Activated CD8-positive, alpha-beta memory T cell treated with anti-CD3 and anti-CD28 coated beads for 24 hours (primary cell): ENCODE results near the gene KCNJ2.

Source experiments
- DNase-seq: peaks from one replicate; pipeline ENCODE4 v3.0.0-alpha.2; 2020

KCNJ2 gene

DNA sequence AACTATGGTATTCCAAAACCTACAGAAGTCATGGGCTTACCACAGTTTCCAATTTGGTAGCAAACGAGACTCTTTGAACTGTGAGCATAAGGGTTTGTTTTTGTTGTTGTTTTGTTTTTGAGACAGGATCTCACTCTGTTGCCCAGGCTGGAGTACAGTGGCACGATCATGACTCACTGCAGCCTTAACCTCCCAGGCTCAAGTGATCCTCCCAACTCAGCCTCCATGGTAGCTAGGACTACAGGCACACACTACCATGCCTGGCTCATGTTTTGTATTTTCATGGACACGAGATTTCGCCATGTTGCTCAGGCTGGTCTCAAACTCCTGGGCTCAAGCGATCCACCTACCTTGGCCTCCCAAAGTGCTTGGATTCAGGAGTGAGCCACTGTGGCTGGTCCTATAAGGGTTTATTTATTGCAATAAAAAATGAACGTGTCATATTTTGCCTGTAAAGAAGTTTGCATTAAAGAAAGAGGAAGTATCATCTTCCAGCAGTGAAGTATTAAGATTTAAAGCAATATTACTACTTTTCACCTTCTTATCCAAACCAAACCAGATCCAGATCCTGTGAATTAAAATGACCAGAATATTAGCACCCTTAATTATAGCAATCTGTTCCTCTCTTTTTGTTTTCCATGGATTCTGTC is 37.2 kb downstream of the KCNJ2 start:
- DNase-seq = no peak

DNA sequence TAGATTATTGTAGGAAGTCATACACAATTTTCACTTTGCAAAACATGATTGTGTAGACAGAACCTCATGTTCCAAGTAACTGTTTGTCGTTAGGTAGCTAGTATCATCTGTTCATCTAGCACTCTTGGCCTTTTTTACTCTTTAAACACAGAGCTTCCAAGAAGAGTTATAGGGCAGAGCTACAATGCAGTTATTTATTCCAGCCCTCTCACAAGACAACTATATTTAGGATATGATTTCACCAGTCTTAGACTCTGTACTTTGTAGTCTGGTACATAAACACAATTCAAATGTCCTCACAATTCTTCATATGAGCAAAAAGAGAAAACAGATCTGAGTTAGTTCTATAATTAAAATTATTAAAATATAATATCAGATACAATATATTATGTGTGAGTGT is 37.9 kb downstream of the KCNJ2 start:
- DNase-seq = no peak

DNA sequence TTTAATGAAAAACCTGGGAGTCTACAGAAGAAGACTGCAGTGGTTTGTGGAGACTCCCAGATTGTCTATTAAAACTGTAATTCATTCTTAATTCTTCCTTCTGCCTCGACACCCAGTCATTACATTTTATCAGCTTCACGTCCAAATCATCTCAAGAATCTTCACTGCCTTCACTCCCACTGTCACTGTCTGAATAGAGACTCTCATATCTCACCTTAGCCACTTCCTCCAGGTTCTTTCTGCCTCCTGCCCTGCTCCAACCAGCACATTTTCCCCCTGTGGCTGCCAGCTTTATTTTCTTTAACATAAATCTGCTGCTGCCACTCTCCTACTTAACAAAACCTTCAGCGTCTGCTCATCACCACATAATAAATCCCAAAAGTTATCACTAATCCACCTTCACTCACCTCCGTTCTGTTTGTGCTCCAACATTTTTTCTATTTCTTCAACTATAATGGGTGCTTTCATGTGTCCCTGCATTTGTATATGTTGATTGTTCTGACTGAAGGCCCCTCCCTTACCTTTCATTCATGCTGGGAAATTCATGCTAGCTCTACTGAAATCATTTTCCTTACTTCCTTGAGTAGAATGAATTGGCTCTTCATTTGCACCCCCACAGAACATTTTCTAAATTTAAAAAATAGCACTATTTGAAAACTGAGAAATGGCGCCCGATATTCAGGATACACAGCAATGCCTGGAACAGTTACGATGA is 38.9 kb downstream of the KCNJ2 start:
- no peak for DNase-seq

DNA sequence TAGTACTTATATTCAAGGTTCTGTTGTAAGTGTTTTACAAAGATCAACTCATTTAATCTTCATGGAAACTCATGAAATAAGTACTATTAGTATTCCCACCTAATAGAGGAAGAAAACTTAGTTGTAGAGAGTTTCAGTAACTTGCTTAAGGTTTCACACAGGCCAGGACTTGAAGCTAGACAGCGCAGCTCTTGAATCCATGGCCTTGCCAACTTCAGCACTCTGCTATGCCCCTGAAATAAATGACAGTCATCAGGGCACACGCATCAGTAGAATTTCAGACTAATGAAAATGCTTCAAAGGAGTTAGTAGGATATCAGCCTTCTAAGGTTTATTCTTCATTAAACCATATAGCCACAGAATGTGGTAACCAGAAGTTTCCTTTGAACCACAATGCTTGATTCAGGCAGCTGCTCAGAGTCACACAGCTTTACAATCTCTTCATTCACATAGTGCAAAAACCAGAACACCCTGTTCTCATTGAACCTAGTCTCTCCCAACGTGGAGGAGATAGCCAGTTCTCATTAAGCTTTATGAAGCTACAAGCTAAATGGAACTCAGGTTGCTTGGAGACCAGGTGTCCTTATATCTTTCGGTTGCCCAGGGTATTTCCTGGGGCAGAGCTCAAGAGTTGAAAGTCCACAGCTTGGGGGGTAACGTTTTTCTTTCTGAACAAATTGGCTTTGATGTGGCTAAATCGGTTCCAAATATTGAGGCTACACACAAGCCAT is 39.7 kb downstream of the KCNJ2 start:
- no peak for DNase-seq

DNA sequence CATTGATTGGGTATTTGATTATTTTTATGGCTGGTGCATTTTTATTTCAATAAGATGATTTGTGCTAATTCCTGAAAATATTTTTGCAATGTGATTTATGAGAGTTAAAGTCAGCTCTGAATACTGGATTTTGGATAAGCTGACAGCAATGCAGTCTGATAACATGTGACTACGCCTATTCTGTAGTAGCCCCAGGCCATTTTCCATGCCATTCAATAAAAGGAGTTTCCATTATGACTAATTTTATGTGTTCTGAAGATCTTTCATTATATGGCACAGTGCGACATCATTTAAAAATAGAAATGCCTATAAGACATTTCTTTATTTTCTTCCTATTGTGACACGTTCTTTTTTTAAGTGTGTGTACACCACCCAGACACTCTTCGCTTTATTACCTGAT is 46.3 kb downstream of the KCNJ2 start:
- DNase-seq = no peak

DNA sequence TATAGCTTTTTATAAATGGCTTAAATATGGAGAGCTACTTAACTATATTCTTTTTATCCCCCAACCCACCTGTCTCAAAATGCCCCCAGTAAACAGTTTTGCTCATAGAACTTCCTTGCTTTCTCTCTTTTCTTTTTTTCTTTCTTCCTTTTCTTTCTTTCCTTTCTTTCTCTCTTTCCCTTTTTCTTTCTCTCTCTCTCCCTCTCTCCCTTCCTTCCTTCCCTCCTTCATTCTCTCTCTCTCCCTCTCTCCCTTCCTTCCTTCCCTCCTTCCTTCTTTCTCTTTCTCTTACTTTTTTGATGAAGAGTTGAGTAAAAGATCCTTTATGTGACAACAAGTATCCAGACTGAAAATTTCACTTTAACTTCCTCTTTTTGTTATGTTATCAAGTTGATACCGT is 48.2 kb downstream of the KCNJ2 start:
- no peak for DNase-seq

DNA sequence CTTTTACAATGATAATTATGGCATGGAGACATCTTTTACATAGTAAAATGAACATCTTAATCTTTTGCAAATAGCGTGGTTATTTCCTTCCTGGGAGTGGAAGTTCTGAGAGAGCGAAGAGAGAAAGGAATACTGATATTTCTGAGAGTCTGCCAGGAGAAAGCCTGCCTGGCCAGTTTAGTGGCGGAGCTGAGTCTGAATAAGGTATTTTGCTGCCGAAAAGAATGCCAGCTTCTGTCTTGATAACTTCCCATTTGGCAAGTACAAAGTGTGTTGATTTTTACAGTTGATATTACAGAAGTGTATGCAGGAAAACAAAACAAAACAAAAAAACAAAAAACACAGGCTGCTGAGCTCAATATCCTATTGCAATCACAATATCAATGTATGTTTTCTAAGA is 55.9 kb downstream of the KCNJ2 start:
- DNase-seq = no peak
